ENCODE data around the gene NDUFA13. TPM values are rescaled to one million over a fixed set of nuclear protein-coding genes. Genes with fewer than 3 reads are reported as not detected.

The NDUFA13 gene
- polyA plus RNA-seq, 1 experiment: 388 TPM

DNA sequence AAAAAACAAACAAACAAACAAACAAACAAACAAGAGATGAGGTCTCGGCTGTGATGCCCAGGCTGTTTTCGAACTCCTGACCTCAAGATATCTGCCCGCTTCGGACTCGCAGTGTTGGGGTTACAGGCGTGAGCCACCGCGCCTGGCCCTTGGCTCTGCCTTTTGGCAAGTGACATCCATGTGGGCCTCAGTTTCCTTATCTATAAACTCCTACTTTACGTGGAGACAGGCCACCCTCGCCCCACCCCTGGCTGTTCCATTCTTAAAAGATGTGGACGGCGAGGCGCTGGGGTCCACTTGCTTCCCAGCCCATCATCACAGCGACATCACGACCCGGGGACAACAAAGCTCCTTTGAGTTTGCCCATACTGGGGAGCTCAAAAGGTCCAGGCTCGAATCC, 2.3 kb upstream of the NDUFA13 start:
- Histone ChIP-seq H3K4me3 (ENCODE audit: low read depth, low read length) (no peak overlapping the region), H3K27me3 (ENCODE audit: control insufficient read depth, insufficient read depth, low read length) (no peaks in the 10 kb centered on the region), H3K27ac (ENCODE audit: low read depth, low read length) (no peak overlapping the region), H3K9me3 (ENCODE audit: control insufficient read depth, insufficient read depth, low read length) (peaks cover 21% of the 10 kb centered on the region)
- POLR2A ChIA-PET: no interaction called here
- TF ChIP-seq, protein P1, sequence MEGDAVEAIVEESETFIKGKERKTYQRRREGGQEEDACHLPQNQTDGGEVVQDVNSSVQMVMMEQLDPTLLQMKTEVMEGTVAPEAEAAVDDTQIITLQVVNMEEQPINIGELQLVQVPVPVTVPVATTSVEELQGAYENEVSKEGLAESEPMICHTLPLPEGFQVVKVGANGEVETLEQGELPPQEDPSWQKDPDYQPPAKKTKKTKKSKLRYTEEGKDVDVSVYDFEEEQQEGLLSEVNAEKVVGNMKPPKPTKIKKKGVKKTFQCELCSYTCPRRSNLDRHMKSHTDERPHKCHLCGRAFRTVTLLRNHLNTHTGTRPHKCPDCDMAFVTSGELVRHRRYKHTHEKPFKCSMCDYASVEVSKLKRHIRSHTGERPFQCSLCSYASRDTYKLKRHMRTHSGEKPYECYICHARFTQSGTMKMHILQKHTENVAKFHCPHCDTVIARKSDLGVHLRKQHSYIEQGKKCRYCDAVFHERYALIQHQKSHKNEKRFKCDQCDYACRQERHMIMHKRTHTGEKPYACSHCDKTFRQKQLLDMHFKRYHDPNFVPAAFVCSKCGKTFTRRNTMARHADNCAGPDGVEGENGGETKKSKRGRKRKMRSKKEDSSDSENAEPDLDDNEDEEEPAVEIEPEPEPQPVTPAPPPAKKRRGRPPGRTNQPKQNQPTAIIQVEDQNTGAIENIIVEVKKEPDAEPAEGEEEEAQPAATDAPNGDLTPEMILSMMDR (IDR thresholded peaks at IDR 0.05; ENCODE audit: low read depth, low read length): no peak
- no peak for DNase-seq (ENCODE audit: low read depth, low spot score)
- CTCF ChIA-PET: no interaction called here

DNA sequence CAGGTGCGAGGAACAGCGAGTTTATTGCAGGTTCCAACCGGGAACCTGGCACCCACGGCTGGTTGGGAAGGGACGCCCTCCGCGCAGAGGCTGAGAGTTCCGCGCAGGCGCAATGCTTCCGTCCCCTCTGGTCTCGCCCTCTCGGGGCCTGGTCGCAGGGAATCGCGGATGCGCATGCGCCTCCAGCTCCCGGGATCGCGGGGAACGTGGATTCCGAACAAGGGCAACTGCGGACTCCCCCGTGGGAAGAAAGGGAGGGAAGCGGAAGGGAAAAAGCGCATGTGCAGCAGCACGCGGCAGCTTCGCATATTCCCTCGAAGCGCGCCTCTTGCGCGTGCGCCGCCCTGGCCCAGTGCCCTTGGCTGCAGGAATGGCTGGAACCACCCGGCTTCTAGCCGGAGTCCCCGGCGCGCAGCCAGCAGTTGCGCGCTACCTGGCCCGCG, 1.8 kb upstream of the NDUFA13 start:
- Histone ChIP-seq H3K27ac (ENCODE audit: low read depth, low read length) (no peak overlapping the region), H3K4me3 (ENCODE audit: low read depth, low read length) (no peak overlapping the region), H3K27me3 (ENCODE audit: control insufficient read depth, insufficient read depth, low read length) (no peaks in the 10 kb centered on the region), H3K9me3 (ENCODE audit: control insufficient read depth, insufficient read depth, low read length) (peaks cover 21% of the 10 kb centered on the region)
- TF ChIP-seq, protein P1 (IDR thresholded peaks at IDR 0.05; ENCODE audit: low read depth, low read length): no peak
- POLR2A ChIA-PET: no interaction called here
- no peak for DNase-seq (ENCODE audit: low read depth, low spot score)
- CTCF ChIA-PET: no interaction called here

DNA sequence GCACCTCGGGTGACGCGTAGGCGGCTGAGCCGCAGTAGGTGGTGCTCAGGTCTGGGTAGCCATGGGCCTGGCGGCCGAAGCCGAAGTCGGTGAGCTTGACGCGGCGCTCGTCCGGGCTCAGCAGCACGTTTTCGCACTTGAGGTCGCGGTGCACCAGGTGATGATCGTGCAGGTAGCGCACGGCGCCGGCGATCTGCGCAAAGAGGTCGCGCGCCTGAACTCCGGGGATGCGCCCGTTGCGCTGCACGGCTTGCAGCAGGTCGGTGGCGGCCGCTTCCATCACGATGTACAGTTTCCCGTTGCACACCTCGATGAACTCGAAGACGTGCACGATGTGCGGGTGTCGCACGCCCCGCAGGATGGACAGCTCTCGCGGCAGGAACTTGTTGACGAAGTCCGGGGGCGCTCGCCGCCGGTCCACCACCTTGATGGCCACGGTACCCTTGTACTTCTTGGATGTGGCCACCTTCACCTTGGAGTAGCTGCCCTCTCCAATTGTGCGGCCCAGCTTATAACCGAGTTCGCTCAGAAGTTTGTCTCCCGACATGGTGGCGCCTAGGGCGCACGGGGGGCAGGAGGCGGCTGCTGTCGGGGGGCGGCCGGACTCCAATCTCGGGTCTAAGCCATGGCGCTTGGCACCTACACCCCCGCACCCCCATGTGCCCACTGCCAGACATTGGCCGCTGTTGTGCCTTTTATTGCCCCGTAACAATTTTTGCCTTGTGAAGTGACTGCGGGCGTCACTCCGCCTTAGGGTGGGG, 964 bp upstream of the NDUFA13 start, which contains the start of gene TSSK6:
Gene TSSK6, minus strand, starts transcription at position 668 of the 761 bp plus-strand sequence. Its CDS starts 121 bp downstream, at position 547.
- ChIA-PET CTCF (interaction anchor here (1.2 kb wide), 1 partner anchor 25 kb away, joined by 3 read pairs; no protein-coding TSS in a partner anchor), POLR2A (interaction anchor here (0.5 to 1.8 kb wide), 5 partner anchors 18 to 311 kb away, joined by 3 to 6 read pairs (median 3); no protein-coding TSS in a partner anchor)
- H3K9me3 ChIP-seq (ENCODE audit: control insufficient read depth, insufficient read depth, low read length): peaks cover 21% of the 10 kb centered on the region
- peak within 1 kb of the TSS; percentile 68 for H3K27ac ChIP-seq (ENCODE audit: low read depth, low read length)
- H3K27me3 ChIP-seq (ENCODE audit: control insufficient read depth, insufficient read depth, low read length): no peaks in the 10 kb centered on the region
- no peak for DNase-seq (ENCODE audit: low read depth, low spot score)
- H3K4me3 ChIP-seq (ENCODE audit: low read depth, low read length): peak within 1 kb of the TSS; percentile 92
- TF ChIP-seq, protein P1 (IDR thresholded peaks at IDR 0.05; ENCODE audit: low read depth, low read length): no peak

DNA sequence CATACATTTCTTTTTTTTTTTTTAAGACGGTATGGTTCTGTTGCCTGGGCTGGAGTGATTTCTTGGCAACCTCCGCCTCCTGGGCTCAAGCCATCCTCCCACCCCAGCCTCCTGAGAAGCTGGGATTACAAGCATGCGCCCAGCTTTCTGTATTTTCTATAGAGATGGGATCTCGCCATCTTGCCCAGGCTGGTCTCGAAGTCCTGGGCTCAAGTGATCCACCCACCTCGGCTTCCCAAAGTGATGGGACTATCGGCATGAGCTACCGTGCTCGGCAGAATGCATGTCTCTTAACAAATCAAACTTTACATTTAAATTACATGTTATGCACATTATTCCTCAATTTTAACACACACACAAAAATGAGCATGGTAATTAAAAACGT, 1.2 kb downstream of the NDUFA13 start:
- TF ChIP-seq, protein P1 (IDR thresholded peaks at IDR 0.05; ENCODE audit: low read depth, low read length): no peak
- Histone ChIP-seq H3K27ac (ENCODE audit: low read depth, low read length) (peak overlapping the region; percentile 2), H3K27me3 (ENCODE audit: control insufficient read depth, insufficient read depth, low read length) (no peaks in the 10 kb centered on the region), H3K9me3 (ENCODE audit: control insufficient read depth, insufficient read depth, low read length) (peaks cover 23% of the 10 kb centered on the region), H3K4me3 (ENCODE audit: low read depth, low read length) (peak overlapping the region; percentile 92)
- POLR2A ChIA-PET: no interaction called here
- no peak for DNase-seq (ENCODE audit: low read depth, low spot score)
- CTCF ChIA-PET: interaction anchor here (1.6 kb wide), 1 partner anchor 15 kb away, joined by 5 read pairs; no protein-coding TSS in a partner anchor

DNA sequence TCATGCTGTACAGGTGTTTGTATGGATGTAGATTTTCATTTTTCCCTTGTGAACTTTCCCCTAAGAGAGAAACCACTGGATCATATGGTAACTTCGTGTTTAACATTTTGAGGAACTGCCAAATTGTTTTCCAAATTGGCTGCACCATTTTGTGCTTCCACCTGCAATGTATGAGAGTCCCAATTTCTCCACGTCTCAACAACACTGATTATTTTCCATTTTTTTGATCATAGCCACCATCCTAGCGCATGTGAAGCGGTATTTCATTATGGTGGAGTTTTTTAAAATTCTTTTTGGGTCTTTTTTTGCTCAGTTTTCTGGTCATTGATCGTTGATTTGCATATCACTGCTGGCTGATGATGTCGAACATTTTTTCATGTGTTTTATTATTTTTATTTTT, 5.0 kb downstream of the NDUFA13 start:
- Histone ChIP-seq H3K4me3 (ENCODE audit: low read depth, low read length) (no peak overlapping the region), H3K27me3 (ENCODE audit: control insufficient read depth, insufficient read depth, low read length) (no peaks in the 10 kb centered on the region), H3K27ac (ENCODE audit: low read depth, low read length) (no peak overlapping the region), H3K9me3 (ENCODE audit: control insufficient read depth, insufficient read depth, low read length) (peaks cover 2% of the 10 kb centered on the region; the same call in 1 of the 2 replicates)
- no peak for DNase-seq (ENCODE audit: low read depth, low spot score)
- ChIA-PET CTCF (no interaction called here), POLR2A (no interaction called here)
- TF ChIP-seq, protein P1 (IDR thresholded peaks at IDR 0.05; ENCODE audit: low read depth, low read length): no peak
